Measurements from ENCODE around the gene SPECC1. TPM values are rescaled to one million over a fixed set of nuclear protein-coding genes. Genes with fewer than 3 reads are reported as not detected.

Gene SPECC1
- total and polyA plus RNA-seq, 10 of the 15 experiments (the other 5 are each of a cell fraction or from before 2014, with no cell fraction given) = 6.4 to 40.6 (median 23.9) TPM

DNA sequence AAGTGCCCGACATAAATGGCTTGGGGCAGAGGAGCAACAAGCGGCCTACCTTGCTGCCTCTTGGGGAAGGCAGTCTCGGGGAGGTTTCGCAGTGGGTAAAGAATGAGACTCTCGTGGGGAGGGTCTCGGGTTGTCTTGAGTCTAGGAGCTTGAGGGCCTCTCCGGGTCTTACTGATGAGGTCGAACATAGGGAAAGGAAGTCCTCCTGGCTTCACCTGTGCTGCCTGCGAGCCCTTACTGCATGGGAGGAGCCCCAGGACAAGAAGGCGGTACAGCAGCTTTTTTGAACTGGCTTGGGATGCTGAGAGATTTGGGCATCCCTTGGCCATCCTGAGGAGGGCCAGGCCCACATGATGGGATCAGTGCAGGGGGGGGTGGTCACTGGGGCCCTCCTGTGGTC, 71.4 kb downstream of the SPECC1 start (continued):
- TF ChIP-seq, protein P1, sequence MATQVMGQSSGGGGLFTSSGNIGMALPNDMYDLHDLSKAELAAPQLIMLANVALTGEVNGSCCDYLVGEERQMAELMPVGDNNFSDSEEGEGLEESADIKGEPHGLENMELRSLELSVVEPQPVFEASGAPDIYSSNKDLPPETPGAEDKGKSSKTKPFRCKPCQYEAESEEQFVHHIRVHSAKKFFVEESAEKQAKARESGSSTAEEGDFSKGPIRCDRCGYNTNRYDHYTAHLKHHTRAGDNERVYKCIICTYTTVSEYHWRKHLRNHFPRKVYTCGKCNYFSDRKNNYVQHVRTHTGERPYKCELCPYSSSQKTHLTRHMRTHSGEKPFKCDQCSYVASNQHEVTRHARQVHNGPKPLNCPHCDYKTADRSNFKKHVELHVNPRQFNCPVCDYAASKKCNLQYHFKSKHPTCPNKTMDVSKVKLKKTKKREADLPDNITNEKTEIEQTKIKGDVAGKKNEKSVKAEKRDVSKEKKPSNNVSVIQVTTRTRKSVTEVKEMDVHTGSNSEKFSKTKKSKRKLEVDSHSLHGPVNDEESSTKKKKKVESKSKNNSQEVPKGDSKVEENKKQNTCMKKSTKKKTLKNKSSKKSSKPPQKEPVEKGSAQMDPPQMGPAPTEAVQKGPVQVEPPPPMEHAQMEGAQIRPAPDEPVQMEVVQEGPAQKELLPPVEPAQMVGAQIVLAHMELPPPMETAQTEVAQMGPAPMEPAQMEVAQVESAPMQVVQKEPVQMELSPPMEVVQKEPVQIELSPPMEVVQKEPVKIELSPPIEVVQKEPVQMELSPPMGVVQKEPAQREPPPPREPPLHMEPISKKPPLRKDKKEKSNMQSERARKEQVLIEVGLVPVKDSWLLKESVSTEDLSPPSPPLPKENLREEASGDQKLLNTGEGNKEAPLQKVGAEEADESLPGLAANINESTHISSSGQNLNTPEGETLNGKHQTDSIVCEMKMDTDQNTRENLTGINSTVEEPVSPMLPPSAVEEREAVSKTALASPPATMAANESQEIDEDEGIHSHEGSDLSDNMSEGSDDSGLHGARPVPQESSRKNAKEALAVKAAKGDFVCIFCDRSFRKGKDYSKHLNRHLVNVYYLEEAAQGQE (IDR thresholded peaks at IDR 0.05; ENCODE audit: low read depth, low read length) = no peak
- no peak for TF ChIP-seq RBBP5 (conservative IDR thresholded peaks at IDR 0.05)
- TF ChIP-seq, protein P2, sequence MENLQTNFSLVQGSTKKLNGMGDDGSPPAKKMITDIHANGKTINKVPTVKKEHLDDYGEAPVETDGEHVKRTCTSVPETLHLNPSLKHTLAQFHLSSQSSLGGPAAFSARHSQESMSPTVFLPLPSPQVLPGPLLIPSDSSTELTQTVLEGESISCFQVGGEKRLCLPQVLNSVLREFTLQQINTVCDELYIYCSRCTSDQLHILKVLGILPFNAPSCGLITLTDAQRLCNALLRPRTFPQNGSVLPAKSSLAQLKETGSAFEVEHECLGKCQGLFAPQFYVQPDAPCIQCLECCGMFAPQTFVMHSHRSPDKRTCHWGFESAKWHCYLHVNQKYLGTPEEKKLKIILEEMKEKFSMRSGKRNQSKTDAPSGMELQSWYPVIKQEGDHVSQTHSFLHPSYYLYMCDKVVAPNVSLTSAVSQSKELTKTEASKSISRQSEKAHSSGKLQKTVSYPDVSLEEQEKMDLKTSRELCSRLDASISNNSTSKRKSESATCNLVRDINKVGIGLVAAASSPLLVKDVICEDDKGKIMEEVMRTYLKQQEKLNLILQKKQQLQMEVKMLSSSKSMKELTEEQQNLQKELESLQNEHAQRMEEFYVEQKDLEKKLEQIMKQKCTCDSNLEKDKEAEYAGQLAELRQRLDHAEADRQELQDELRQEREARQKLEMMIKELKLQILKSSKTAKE (IDR thresholded peaks at IDR 0.05; ENCODE audit: low read depth, poor library complexity, severe bottlenecking) = no peak
- TF ChIP-seq, protein P3, sequence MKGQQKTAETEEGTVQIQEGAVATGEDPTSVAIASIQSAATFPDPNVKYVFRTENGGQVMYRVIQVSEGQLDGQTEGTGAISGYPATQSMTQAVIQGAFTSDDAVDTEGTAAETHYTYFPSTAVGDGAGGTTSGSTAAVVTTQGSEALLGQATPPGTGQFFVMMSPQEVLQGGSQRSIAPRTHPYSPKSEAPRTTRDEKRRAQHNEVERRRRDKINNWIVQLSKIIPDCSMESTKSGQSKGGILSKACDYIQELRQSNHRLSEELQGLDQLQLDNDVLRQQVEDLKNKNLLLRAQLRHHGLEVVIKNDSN (IDR thresholded peaks at IDR 0.05; ENCODE audit: borderline replicate concordance, extremely low read length, insufficient read depth, low read depth, low read length) = no peak
- TF ChIP-seq, protein P4, sequence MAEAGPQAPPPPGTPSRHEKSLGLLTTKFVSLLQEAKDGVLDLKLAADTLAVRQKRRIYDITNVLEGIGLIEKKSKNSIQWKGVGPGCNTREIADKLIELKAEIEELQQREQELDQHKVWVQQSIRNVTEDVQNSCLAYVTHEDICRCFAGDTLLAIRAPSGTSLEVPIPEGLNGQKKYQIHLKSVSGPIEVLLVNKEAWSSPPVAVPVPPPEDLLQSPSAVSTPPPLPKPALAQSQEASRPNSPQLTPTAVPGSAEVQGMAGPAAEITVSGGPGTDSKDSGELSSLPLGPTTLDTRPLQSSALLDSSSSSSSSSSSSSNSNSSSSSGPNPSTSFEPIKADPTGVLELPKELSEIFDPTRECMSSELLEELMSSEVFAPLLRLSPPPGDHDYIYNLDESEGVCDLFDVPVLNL (IDR thresholded peaks at IDR 0.05; ENCODE audit: low read depth, low read length) = no peak
- TF ChIP-seq DPF2 (IDR thresholded peaks at IDR 0.05) = no peak
- TF ChIP-seq EGR1 (IDR thresholded peaks at IDR 0.05; ENCODE audit: borderline replicate concordance in 1 of 2, low read depth in 2 of 2, low read length in 2 of 2) = no peak
- TF ChIP-seq POLR2AphosphoS2 (IDR thresholded peaks at IDR 0.05; ENCODE audit: low read depth, low read length) = no peak
- TF ChIP-seq NFXL1 (IDR thresholded peaks at IDR 0.05; ENCODE audit: borderline replicate concordance) = no peak
- no peak for TF ChIP-seq SMC3 (IDR thresholded peaks at IDR 0.05; ENCODE audit: borderline replicate concordance, low read length)
- TF ChIP-seq, protein P5, sequence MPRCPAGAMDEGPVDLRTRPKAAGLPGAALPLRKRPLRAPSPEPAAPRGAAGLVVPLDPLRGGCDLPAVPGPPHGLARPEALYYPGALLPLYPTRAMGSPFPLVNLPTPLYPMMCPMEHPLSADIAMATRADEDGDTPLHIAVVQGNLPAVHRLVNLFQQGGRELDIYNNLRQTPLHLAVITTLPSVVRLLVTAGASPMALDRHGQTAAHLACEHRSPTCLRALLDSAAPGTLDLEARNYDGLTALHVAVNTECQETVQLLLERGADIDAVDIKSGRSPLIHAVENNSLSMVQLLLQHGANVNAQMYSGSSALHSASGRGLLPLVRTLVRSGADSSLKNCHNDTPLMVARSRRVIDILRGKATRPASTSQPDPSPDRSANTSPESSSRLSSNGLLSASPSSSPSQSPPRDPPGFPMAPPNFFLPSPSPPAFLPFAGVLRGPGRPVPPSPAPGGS (IDR thresholded peaks at IDR 0.05; ENCODE audit: borderline replicate concordance, insufficient read depth, low read depth, low read length, poor library complexity, severe bottlenecking) = no peak
